ENCODE data around the gene LYPLAL1. TPM values are rescaled to one million over a fixed set of nuclear protein-coding genes. Genes with fewer than 3 reads are reported as not detected.

LYPLAL1 gene
- total RNA-seq, 2 donors from 2014 or later, result 22.4 to 32.9 TPM

DNA sequence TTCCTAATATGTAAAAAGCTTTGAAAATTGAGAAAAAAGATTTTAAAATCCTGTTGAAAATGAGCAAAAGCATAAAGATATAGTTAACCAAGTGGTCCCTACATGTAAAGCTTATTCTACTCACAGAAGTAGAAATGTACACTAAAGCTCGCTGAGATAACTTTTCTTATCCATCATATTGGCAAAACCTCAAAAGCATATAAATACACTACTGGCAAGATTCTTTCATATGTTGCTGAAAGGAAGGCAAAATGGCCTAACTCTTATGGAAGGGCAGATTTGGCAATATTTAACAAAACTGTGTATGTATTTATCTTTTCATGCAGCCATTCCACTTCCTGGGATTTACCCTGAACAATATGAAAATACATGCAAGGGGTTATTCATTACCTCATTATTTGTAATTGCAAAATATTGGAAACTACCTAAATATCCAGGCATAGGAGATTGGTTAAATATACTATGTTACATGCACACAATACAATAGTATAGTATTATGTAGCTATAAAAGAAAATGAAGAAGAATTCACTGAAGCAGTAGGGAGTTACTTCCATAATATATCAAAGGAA, 43.2 kb upstream of the LYPLAL1 start:
- ATAC-seq (no peak), DNase-seq (no peak)
- TF ChIP-seq POLR2A (IDR thresholded peaks at IDR 0.05), result no peak
- TF ChIP-seq, protein P1, sequence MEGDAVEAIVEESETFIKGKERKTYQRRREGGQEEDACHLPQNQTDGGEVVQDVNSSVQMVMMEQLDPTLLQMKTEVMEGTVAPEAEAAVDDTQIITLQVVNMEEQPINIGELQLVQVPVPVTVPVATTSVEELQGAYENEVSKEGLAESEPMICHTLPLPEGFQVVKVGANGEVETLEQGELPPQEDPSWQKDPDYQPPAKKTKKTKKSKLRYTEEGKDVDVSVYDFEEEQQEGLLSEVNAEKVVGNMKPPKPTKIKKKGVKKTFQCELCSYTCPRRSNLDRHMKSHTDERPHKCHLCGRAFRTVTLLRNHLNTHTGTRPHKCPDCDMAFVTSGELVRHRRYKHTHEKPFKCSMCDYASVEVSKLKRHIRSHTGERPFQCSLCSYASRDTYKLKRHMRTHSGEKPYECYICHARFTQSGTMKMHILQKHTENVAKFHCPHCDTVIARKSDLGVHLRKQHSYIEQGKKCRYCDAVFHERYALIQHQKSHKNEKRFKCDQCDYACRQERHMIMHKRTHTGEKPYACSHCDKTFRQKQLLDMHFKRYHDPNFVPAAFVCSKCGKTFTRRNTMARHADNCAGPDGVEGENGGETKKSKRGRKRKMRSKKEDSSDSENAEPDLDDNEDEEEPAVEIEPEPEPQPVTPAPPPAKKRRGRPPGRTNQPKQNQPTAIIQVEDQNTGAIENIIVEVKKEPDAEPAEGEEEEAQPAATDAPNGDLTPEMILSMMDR (IDR thresholded peaks at IDR 0.05), result no peak
- intact Hi-C loops (cut with DNase I), result no loop called here
- WGBS, 2 donors, result 34 to 43% methylated on average over 1 of the region's 1 CpG
- Histone ChIP-seq H3K27me3 (no peaks in the 10 kb centered on the region), H3K4me3 (no peak overlapping the region), H3K27ac (no peak overlapping the region), H3K4me1 (no peaks in the 10 kb centered on the region), H3K9me3 (no peaks in the 10 kb centered on the region), H3K36me3 (replicated peaks in 1 of 2; ENCODE audit: insufficient read depth in 1 of 2, low read depth in 2 of 2) (no peaks in the 10 kb centered on the region)

DNA sequence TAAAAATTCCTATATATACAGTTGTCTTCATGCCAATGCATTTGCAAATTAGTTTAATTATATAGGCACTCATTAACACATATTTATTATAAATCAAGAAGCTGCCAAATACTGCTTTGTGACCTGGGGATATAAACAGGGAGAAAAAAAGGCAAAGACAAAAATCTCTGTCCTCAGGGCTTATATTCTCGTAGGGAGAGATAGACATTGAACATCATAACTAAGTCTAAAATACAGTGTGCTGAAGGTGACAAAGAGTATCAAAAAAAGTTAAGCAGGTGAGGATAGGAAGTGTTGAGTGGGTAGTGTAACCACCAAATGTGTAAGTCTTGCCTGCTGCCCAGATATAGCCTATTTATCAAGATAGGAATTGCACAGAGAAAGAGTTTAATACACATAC, 40.7 kb upstream of the LYPLAL1 start:
- ATAC-seq, result no peak
- Histone ChIP-seq H3K27me3 (no peaks in the 10 kb centered on the region), H3K4me1 (no peaks in the 10 kb centered on the region), H3K9me3 (no peaks in the 10 kb centered on the region), H3K27ac (no peak overlapping the region), H3K4me3 (no peak overlapping the region), H3K36me3 (replicated peaks in 1 of 2; ENCODE audit: insufficient read depth in 1 of 2, low read depth in 2 of 2) (no peaks in the 10 kb centered on the region)
- TF ChIP-seq POLR2A (IDR thresholded peaks at IDR 0.05), result no peak
- TF ChIP-seq, protein P1 (IDR thresholded peaks at IDR 0.05), result no peak
- no peak for DNase-seq
- intact Hi-C loops (cut with DNase I), result no loop called here
- 86 to 90% methylated on average over 1 of the region's 1 CpG for WGBS, 2 donors

- no peak for DNase-seq
- no peak overlapping the region for H3K27ac ChIP-seq
- intact Hi-C loops (cut with DNase I), result no loop called here
- H3K9me3 ChIP-seq, result no peaks in the 10 kb centered on the region
- no peaks in the 10 kb centered on the region for H3K27me3 ChIP-seq
- H3K4me1 ChIP-seq, result no peaks in the 10 kb centered on the region
- no peak for ATAC-seq
- H3K4me3 ChIP-seq, result no peak overlapping the region
- 87 to 92% methylated on average over 3 of the region's 3 CpGs for WGBS, 2 donors
- H3K36me3 ChIP-seq (replicated peaks in 1 of 2; ENCODE audit: insufficient read depth in 1 of 2, low read depth in 2 of 2), result no peaks in the 10 kb centered on the region
- TF ChIP-seq, protein P1 (IDR thresholded peaks at IDR 0.05), result no peak
- no peak for TF ChIP-seq POLR2A (IDR thresholded peaks at IDR 0.05)
Observed at GRCh38 chr1:219138747-219139146, 34.9 kb upstream of the LYPLAL1 start.

- Histone ChIP-seq H3K9me3 (no peaks in the 10 kb centered on the region), H3K4me3 (no peak overlapping the region), H3K27me3 (no peaks in the 10 kb centered on the region), H3K27ac (no peak overlapping the region), H3K4me1 (no peaks in the 10 kb centered on the region), H3K36me3 (replicated peaks in 1 of 2; ENCODE audit: insufficient read depth in 1 of 2, low read depth in 2 of 2) (no peaks in the 10 kb centered on the region)
- no peak for DNase-seq
- TF ChIP-seq, protein P1 (IDR thresholded peaks at IDR 0.05), result no peak
- TF ChIP-seq POLR2A (IDR thresholded peaks at IDR 0.05), result no peak
- no peak for ATAC-seq
- WGBS, 2 donors, result 36 to 46% methylated on average over 2 of the region's 2 CpGs
- intact Hi-C loops (cut with DNase I), result no loop called here
Observed at GRCh38 chr1:219140303-219140877, 33.3 kb upstream of the LYPLAL1 start.

DNA sequence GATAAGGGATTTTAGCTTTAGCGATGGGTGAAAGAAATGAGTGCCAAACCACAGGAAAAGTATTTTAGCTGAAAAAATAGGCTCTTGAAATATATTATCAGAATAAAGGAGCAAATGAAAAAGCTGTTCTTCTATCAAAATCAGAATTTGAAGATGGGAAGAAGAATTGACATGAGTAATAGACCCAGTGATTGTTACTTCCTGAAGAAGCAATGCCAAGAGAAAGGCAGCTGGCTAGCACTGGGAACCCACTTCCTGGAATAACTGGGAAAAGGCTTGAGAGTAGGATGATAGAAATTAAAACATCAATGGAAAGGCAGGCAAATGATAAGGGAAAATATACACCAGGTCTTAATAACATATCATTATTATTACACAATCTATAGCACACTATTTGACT, 29.9 kb upstream of the LYPLAL1 start:
- Histone ChIP-seq H3K27me3 (no peaks in the 10 kb centered on the region), H3K4me1 (no peaks in the 10 kb centered on the region), H3K4me3 (no peak overlapping the region), H3K27ac (no peak overlapping the region), H3K9me3 (no peaks in the 10 kb centered on the region), H3K36me3 (replicated peaks in 1 of 2; ENCODE audit: insufficient read depth in 1 of 2, low read depth in 2 of 2) (no peaks in the 10 kb centered on the region)
- 82 to 95% methylated on average over 1 of the region's 1 CpG for WGBS, 2 donors
- no peak for DNase-seq
- intact Hi-C loops (cut with DNase I), result no loop called here
- TF ChIP-seq, protein P1 (IDR thresholded peaks at IDR 0.05), result no peak
- no peak for TF ChIP-seq POLR2A (IDR thresholded peaks at IDR 0.05)
- ATAC-seq, result no peak
